IPS-11a (cell line): ENCODE measurements around the gene AFG1L.
"Not testable (repeated sequence)": the region's sequence is repeated elsewhere in the genome, so short reads cannot be mapped to it uniquely, and the experiment has no call there.

ENCODE experiments used
- H3K4me3 ChIP-seq: one replicate; pipeline ENCODE4 v1.5.1; 2013; ENCODE audit warnings: low read depth, low read length, control low read depth

Gene AFG1L

DNA sequence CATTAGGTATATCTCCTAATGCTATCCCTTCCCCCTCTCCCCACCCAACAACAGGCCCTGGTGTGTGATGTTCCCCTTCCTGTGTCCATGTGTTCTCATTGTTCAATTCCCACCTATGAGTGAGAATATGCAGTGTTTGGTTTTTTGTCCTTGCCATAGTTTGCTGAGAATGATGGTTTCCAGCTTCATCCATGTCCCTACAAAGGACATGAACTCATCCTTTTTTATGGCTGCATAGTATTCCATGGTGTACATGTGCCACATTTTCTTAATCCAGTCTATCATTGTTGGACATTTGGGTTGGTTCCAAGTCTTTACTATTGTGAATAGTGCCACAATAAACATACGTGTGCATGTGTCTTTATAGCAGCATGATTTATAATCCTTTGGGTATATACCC, 154.9 kb downstream of the AFG1L start:
- not testable (repeated sequence) for H3K4me3 ChIP-seq

DNA sequence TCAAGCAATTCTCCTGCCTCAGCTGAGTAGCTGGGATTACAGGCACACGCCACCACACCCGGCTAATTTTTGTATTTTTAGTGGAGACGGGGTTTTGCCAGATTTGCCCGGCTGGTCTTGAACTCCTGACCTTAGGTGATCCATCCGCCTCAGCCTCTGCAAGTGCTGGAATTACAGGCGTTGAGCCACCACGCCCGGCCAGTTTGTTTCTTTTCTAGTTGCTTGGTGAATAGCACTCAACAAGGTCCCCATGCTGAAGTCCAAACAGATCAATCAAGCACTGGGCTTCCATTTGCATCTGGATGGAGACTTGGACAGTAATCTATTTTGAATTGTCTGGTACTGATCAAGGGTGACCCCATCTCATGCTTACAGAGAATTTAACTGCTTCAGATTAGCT, 157.0 kb downstream of the AFG1L start:
- no peak overlapping the region for H3K4me3 ChIP-seq

DNA sequence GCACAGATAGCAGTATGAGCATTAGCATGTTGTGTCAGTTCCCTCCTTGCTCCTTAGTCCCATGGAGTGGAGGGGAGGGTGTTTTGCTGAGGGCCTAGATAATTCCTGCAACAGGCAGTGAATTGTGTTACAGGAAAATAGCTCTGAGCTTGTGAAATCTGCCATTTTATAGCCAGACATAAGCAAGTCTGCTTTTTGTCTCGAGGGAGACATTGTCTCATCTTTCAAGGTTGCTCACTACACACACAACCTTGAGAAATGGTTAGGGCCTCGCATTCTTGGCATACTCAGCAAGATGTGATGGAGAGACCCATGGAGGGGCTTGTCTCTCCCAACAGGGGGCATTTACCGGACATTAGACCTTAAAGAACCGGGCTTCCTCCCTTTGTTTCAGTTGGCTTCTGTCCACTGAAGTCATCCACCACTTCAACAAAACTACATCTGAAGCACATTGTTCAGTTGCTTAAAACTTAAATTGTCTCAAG, 157.9 kb downstream of the AFG1L start:
- H3K4me3 ChIP-seq = no peak overlapping the region

DNA sequence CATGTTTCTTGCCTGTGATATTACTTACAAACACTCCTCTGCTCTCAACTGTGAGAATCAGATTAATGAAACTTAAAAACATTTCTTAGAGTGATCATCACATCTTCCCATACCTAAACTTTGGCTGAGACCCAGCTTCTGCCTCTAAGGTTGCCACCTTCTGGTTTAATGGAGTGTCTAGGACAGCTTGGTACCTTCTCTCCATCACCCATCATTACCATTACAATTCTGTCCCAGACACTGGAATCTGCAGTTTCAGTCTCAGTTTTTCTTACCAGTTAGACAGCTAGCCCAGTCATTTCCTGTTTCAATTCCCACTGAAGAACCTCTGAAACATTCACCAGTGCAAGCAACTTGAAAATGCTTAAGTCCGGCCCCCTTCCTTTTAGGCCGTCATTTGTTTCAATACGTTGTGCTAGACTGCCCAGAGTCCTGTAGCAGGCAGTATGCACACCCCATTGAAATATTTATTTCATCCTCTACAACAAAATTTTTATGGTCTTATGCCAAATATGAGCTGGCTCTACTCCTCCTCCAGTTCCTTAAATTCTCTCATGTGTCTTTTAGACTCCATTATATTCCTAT, 158.8 kb downstream of the AFG1L start:
- H3K4me3 ChIP-seq = no peak overlapping the region

DNA sequence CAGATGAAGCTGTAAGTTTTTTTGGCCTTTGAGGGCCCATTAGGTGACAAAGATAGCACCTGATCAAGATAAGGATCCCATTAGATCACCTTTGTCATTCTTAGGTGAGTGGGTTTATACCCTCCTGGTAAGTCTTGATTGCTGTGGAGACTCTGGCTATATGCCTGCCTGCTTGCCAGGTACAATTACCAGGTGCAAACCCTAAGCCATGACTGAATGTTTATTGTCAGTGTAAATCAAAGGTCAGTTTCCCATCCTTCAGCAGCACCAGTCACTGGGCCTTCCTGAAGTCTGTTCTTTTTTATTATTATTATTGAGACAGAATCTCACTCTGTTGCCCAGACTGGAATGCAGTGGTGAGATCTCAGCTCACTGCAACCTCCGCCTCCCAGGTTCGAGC, 159.5 kb downstream of the AFG1L start:
- H3K4me3 ChIP-seq = no peak overlapping the region

DNA sequence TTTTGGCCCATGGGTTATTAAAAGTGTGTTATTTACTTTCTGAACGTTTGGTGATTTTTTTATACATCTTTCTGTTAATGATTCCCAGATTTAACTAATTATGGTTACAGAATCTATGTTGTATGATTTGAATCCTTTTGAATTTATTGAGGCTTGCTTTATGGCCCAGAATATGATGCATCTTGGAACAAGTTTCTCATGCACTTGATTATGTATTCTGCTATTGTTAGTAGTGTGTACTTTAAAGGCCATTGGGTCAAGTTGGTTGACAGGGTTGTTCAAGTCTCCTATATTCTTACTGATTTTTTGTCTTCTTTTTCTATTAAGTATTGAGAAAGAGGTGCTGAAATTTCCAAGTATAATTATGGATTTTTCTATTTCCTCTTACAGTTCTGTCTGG, 160.8 kb downstream of the AFG1L start:
- H3K4me3 ChIP-seq = no peak overlapping the region

DNA sequence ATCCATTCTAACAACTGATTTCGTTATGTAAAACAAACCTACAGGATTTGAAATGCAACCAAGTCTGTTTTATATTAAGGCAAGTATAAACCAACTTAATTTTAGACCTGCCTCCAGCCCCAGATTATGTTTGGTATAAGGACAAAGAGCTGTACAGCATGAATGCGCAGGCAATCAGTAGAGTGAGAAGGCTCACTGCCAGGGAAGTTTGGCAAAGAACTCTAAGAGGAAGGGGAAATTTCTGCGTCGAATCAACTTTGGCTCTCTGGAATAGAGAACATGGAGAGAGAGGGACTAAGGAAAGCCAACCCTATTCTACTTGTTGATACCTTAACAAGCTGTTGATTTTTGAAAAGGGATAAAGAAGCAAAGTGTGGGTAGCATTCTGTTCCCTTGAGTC, 168.9 kb downstream of the AFG1L start:
- H3K4me3 ChIP-seq = no peak overlapping the region

DNA sequence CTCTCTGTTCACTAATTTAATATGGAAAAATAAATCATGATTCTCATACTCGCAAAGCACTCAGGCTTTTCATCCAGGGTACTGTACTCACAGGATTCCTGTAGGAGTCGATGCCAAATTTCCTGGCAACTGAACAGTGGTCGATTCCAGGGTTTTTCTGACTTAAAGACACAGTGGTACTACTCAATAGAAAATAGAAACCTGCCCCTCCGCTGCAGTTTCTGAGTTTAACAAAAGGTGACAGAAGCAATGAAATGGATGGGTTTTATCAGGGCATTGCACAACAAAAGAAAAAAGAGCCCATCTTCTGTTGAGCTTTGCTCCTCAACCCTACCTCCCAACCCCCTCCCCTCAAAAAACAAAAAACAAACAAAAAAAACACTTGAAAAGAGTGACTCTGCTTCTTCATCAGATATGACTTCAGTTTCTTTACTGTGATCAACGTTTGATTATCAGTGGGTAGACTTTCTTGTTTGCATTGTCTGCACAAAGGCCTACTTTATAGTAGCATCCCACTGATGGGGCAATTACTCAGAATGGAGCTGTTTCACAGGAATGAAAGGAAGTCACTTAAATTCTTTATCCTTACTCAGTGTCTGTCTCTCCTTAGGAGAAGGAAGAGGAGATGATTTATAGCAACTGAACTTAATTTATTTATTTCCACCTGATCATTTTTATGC, 169.7 kb downstream of the AFG1L start:
- no peak overlapping the region for H3K4me3 ChIP-seq

DNA sequence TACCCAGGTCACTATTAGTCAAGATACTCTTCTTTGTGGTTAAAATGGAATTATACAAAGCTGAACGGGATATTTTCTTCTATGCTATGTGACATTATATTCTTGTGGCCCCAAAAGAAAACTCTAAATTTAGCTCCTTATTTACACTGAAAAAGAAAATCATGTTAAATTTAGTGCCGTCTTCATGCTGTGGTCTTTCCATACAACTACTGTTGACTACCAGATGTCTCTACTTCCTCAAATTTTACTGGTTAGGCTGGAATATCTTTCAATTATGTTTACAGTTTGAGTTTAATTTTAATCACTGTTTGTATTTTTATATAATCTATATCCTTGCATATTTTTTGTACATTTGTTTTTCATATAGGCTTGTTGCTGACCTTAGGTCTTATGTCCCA, 170.2 kb downstream of the AFG1L start:
- no peak overlapping the region for H3K4me3 ChIP-seq

DNA sequence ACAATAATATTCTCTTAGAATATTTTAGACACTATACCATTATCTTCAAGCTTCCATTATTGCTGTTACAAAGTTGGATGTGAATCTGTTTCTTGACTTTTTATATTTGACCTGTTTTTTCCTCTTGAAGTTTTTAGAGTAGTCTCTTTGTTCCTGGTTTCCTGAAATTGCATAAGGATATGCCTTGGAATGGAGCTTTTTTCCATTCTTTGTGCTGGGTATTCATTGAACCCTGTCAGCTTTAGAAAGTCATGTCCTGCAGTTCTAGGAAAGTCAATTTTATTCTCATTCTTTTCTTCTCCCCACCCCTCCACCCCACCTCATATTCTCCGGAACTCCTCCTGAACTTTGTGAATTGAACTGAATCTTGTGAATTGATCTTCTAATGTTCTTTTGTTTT, 173.5 kb downstream of the AFG1L start:
- no peak overlapping the region for H3K4me3 ChIP-seq

DNA sequence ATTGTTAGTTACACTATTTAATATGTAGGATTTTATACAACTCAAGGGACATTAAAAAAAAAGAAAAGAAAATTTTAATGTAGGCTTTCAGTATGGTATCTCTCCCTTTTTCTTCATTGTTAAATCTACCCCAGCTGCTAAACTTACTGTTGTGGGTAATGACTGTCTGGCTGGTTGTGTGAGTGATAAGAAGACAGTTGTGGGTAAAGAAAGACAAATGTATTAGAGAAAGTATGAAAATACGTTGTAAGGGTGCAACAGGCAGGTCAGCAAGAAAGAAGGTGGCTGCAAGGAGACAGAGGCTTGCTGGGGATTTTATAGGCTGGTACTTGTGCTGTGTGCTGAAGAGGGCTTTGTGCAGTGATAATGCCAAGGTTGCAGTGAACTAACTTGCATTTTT, 174.5 kb downstream of the AFG1L start:
- no peak overlapping the region for H3K4me3 ChIP-seq

DNA sequence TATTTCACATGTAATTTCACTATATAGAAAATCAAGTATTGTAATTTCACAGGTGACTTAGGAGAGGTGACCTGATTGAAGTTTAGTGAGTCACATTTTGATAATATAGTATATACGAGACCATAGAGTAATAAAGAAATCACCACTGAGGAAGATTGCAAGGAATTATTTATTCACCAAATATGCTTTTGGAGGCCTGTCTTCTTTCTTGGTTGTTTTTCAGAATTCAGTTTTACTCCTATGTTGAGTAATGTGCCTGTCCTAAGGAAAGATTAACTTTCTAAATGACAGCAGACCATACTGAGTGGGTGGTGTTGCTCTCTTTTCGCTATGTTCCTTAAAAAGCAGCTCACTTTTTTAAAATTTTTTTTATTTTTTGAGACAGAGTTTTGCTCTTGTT, 178.3 kb downstream of the AFG1L start:
- no peak overlapping the region for H3K4me3 ChIP-seq

DNA sequence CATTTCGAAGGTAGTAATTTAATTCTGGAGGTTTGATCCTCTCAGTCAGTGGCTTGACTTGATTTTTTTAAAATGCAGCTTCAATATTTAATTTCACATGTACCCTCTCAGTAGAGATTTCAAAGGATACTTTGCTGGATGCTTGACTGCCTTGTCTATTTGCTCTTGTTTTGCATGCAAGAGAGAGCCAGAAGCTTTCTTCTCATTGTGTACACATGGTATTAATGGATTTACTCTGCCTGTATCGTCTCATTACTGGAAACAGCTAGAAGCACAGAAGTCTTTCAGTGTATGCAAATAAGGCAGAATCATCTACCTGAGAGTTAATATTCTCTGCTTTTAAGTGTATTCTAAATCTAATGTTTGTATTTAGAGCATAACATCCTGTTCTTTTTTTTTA, 181.5 kb downstream of the AFG1L start:
- H3K4me3 ChIP-seq = no peak overlapping the region

DNA sequence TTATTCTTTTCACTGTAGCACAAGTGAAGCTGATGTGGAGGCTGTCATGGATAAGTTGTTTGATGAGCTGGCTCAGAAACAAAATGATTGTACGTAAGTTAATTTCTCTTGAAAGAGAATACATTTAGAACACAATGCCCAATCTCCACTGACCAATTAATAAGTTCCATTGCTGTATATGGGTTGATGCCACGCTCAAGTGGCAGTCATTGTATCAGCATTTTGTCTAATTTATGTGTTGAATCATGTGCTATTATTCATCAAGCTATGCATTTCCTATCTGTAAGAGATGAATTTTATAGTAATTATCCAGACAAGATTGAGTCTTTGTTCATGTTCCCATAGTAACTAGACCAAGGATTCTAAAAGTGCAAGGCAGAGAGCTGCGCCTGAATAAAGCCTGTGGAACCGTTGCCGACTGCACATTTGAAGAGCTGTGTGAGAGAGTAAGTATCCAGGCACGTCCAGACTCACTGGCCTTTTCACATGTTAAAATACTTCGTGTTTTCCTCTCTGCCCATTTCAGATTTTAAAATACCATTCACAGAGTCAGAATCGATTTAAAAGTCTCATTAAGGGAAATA, 182.1 kb downstream of the AFG1L start:
- H3K4me3 ChIP-seq = no peak overlapping the region

DNA sequence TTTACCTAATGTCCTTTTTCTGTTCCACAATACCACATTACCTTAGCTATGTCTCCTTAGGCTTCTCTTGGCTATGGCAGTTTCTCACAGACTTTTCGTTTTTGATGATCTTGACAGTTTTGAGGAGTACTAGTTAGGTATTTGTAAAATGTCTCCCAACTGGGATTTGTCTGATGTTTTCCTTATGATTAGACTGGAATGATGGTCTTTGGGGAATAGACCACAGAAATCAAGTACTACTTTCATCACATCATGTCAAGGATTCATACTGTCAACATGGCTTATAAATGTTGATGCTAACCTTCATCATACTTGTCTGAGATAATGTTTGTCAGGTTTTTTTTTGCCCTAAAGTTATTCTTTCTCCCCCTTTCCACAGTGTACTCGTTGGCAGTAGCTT, 187.7 kb downstream of the AFG1L start:
- no peak overlapping the region for H3K4me3 ChIP-seq

DNA sequence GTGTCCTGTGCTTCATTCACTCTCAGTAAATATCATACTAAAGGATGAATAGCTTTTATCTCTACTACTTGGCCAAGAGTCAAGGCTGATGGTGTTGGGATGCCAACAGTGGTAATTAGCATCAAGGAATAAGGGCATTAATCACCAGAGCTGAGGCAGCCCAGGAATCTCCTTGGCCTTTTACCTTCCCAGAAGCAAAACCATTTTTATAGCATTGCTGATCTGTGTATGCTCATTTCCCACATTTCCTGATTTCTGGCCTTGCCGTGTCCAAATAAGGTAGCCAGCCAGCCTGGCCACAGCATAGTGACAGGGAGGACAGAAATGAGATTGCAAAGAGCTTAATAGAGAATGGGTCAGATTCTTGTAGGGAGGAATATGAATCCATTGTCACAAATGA, 189.2 kb downstream of the AFG1L start:
- H3K4me3 ChIP-seq = no peak overlapping the region

DNA sequence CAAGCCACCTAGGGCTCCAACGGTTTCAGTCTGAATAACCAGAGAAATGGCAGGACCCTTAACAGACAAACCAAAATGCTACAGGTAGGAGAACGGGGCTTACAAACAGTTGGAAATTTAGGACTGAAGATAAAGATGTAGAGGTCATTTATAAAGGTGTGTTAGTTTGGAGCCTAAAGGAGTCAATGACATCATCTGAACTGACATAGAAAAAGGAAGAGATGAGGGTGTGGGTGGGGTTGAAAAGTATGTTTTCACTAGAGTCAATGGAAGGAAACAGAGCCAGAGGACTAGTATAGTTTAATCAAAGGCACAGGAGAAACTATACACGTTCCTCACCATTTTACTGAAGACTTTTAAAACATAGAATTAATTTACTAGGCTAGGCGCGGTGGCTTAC, 194.8 kb downstream of the AFG1L start:
- no peak overlapping the region for H3K4me3 ChIP-seq

DNA sequence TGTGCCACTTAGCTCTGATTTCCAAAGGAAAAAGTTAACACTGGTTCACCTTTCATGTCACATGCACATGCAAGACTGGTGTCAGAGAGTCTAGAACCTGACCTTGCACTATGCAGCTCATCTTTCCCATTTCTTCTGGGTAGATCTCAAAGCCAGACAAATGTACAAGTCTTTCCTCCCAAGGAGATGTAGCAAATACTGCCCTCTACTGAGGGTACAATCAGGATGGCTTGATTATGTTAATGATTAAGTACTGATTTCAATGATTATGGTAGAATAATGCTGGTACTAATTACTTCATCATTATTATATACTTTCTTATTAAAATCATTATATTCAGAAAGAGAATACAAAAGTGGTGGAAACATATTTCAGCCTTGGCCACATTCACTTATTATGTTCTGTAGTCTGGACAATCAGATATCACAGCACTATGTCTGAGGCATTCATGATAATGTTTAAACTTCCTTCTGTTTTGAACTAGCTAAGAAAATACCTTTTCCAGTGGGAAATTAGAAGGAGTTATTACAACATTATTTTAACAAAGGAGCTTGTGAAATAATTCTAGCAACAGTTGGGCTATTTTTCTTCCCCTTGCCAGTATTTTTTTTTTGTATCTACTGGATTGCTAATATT, 197.4 kb downstream of the AFG1L start:
- H3K4me3 ChIP-seq = no peak overlapping the region

DNA sequence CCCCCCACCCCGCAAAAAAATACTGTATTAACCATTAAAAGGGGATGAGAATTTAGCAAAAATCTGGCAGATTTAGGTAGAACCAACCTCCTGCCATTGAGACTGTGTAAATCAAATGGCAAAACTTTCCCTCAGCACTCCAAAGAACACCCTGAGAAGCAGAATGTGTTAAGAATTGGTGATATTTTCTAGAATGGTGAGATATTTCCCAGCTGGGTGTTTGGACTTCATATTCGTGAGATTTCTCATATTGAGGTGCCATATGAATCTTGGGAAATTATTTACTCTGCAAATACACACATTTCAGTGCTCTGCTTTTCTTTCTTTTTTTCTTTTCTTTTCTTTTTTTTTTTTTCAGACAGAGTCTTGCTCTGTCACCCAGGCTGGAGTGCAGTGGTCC, 199.6 kb downstream of the AFG1L start:
- no peak overlapping the region for H3K4me3 ChIP-seq

DNA sequence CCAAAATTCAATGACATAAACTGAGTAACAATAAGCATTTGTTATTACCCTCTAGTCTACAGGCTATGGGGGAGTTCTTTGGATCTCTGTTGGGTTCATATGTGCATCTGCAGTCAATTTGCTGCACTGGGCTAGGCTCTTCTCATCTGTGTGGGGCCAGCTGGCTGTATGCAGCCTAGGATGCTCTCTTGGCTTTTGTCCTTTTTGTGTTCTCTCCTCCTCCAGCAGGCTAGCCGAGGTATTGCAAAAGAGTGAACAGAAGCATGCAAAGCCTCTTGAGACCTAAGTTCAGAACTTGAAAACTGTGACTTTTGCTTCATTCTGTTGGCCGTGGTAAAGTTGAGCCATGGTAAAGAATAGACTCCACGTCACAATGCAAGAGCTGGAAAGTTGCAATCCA, 203.0 kb downstream of the AFG1L start:
- no peak overlapping the region for H3K4me3 ChIP-seq

DNA sequence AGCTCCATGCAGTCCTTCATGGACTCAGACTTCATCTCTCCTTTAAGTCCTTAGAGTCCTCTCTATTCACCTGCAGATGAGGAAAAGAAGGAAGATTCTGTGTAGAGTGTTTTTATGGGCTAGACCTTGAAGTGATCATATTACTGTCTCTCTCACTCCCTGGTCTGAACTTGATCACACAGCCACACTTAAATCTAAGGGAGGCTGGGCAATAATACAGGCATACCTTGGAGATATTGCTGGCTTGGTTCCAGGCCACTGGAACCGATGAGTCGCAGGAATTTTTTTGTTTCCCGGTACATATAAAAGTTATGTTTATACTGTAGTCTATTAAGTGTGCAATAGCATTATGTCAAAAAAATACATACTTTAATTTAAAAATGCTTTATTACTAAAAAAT, 206.7 kb downstream of the AFG1L start:
- H3K4me3 ChIP-seq = no peak overlapping the region

DNA sequence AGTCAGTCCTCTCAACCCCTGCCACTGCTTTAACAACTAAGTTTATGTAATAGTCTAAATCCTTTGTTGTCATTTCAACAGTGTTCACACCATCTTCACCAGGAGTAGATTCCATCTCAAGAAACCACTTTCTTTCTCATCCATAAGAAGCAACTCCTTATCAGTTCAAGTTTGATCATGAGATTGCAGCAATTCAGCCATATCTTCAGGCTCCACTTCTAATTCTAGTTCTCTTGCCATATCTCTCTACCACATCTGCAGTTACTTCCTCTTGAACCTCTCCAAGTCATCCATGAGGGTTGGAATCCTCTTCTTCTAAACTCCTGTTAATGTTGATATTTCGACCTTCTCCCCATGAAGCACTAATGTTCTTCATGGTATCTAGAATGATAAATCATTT, 208.0 kb downstream of the AFG1L start:
- no peak overlapping the region for H3K4me3 ChIP-seq
